Measurements from ENCODE around the gene KIF18A. TPM values are rescaled to one million over a fixed set of nuclear protein-coding genes. Genes with fewer than 3 reads are reported as not detected.
A peak's percentile ranks its signal among the peaks of the same experiment; 100 is the strongest.

KIF18A gene
- total RNA-seq, 1 donor from 2014 or later = 4.2 TPM

DNA sequence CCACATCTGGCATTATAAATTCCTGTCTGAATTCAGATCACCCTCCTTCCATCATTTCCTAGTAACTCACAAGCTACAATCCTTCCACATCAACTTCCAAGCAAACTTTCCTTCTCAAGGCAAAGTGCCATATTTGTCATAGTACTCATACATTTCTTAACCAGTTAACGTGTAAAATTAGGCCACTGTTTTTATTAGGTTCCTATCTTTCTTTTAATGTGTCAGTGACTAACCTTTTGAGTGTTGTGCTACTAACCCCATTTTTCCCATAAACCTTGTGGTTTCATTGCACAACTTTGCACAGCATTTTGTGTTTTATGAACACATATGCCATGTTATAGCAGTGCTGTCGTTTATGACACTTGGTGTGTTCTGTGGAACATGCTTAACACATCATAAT is 90.1 kb downstream of the KIF18A start:
- TF ChIP-seq, protein P1, sequence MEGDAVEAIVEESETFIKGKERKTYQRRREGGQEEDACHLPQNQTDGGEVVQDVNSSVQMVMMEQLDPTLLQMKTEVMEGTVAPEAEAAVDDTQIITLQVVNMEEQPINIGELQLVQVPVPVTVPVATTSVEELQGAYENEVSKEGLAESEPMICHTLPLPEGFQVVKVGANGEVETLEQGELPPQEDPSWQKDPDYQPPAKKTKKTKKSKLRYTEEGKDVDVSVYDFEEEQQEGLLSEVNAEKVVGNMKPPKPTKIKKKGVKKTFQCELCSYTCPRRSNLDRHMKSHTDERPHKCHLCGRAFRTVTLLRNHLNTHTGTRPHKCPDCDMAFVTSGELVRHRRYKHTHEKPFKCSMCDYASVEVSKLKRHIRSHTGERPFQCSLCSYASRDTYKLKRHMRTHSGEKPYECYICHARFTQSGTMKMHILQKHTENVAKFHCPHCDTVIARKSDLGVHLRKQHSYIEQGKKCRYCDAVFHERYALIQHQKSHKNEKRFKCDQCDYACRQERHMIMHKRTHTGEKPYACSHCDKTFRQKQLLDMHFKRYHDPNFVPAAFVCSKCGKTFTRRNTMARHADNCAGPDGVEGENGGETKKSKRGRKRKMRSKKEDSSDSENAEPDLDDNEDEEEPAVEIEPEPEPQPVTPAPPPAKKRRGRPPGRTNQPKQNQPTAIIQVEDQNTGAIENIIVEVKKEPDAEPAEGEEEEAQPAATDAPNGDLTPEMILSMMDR (IDR thresholded peaks at IDR 0.05) = no peak
- no peak for DNase-seq (ENCODE audit: extremely low spot score, unreplicated experiment)
- no peaks in the 10 kb centered on the region for H3K27me3 Mint-ChIP-seq (ENCODE audit: unreplicated experiment)
- no peak overlapping the region for H3K27ac Mint-ChIP-seq (ENCODE audit: unreplicated experiment)
- no peaks in the 10 kb centered on the region for H3K36me3 Mint-ChIP-seq (ENCODE audit: unreplicated experiment)
- no peaks in the 10 kb centered on the region for H3K9me3 Mint-ChIP-seq (ENCODE audit: unreplicated experiment)
- H3K4me1 Mint-ChIP-seq (ENCODE audit: unreplicated experiment) = no peaks in the 10 kb centered on the region
- no peak overlapping the region for H3K4me3 Mint-ChIP-seq (ENCODE audit: unreplicated experiment)

DNA sequence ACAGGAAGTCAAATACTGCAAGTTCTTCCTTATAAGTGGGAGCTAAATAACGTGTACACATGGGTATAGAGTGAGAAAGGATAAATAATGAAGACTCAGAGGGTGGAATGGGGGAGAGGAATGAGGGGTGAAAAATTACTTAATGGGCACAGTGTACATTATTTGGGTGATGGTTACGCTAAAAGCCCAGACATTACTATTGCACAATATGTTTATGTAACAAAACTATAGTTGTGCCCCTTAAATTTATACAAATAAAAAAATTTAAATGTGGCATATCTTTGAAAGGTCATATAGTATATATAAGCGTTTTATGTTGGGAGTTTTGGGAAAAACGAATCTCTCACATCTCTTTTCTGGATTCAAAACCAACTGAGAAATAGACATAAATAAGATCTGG is 96.1 kb downstream of the KIF18A start:
- Mint-ChIP-seq H3K9me3 (ENCODE audit: unreplicated experiment) (no peaks in the 10 kb centered on the region), H3K4me3 (ENCODE audit: unreplicated experiment) (no peak overlapping the region), H3K27ac (ENCODE audit: unreplicated experiment) (no peak overlapping the region), H3K27me3 (ENCODE audit: unreplicated experiment) (no peaks in the 10 kb centered on the region), H3K4me1 (ENCODE audit: unreplicated experiment) (peaks cover 13% of the 10 kb centered on the region), H3K36me3 (ENCODE audit: unreplicated experiment) (no peaks in the 10 kb centered on the region)
- no peak for DNase-seq (ENCODE audit: extremely low spot score, unreplicated experiment)
- TF ChIP-seq, protein P1 (IDR thresholded peaks at IDR 0.05) = no peak

DNA sequence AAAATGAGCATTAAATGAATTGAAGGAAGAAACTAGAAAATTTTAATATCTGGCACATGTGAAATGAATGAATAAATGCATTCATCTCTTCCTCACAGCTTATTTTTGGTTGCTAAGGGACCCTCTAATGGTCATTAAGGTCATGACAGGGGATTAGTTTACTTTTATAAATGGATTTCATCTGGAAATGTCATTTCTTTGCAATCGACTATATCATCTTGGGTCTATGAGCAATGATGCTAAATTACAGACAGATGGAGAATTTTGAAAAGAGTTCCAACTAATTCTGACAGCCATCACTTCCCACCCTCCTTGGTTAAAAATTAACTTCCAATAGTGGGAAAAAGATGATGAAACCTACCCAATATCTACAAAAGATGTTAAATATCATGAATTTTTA is 98.0 kb downstream of the KIF18A start:
- no peak for DNase-seq (ENCODE audit: extremely low spot score, unreplicated experiment)
- TF ChIP-seq, protein P1 (IDR thresholded peaks at IDR 0.05) = no peak
- Mint-ChIP-seq H3K36me3 (ENCODE audit: unreplicated experiment) (no peaks in the 10 kb centered on the region), H3K4me3 (ENCODE audit: unreplicated experiment) (no peak overlapping the region), H3K4me1 (ENCODE audit: unreplicated experiment) (peaks cover 13% of the 10 kb centered on the region), H3K9me3 (ENCODE audit: unreplicated experiment) (no peaks in the 10 kb centered on the region), H3K27me3 (ENCODE audit: unreplicated experiment) (no peaks in the 10 kb centered on the region), H3K27ac (ENCODE audit: unreplicated experiment) (peak overlapping the region; percentile 54)

DNA sequence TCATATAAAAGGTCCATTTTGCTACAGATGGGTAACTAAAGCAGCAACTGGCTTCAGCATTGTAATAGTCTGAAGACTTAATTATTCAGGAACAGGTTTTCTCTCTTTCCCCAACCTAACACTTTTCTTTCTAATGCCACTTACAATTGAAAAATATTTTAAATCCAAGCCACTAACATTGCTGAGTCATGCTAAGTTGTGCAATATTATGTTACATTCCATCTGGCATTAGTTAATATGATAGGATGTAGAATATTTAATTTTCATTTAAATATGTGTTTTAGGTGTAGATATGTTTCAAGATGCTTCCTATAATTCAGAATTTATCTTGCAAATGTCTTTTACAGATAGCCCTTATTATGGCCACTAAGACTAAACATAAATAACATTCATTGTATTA is 98.6 kb downstream of the KIF18A start:
- Mint-ChIP-seq H3K27me3 (ENCODE audit: unreplicated experiment) (no peaks in the 10 kb centered on the region), H3K9me3 (ENCODE audit: unreplicated experiment) (no peaks in the 10 kb centered on the region), H3K36me3 (ENCODE audit: unreplicated experiment) (peaks cover 1% of the 10 kb centered on the region), H3K27ac (ENCODE audit: unreplicated experiment) (peak overlapping the region; percentile 25), H3K4me1 (ENCODE audit: unreplicated experiment) (peaks cover 13% of the 10 kb centered on the region), H3K4me3 (ENCODE audit: unreplicated experiment) (no peak overlapping the region)
- TF ChIP-seq, protein P1 (IDR thresholded peaks at IDR 0.05) = no peak
- DNase-seq (ENCODE audit: extremely low spot score, unreplicated experiment) = no peak

DNA sequence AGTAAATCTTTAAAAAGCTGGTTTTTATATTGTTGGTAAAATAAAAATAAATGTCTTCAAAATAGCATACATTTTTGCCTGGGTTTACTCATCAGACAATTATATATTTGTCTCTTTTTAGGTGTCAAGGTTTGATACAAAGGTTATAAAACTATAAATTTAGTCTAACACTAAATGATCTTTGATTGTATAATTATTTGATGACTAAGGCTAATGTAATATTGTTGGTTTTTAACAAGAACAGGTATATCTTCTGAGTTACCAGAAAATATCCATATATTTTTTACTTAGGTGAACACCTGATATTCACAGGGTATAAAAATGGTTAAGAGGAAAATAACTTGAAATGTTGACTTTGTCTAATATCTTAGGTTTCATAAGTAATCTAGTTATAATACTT is 104.3 kb downstream of the KIF18A start:
- Mint-ChIP-seq H3K36me3 (ENCODE audit: unreplicated experiment) (peaks cover 22% of the 10 kb centered on the region), H3K4me1 (ENCODE audit: unreplicated experiment) (no peaks in the 10 kb centered on the region), H3K27ac (ENCODE audit: unreplicated experiment) (no peak overlapping the region), H3K9me3 (ENCODE audit: unreplicated experiment) (peaks cover 13% of the 10 kb centered on the region), H3K4me3 (ENCODE audit: unreplicated experiment) (no peak overlapping the region), H3K27me3 (ENCODE audit: unreplicated experiment) (no peaks in the 10 kb centered on the region)
- DNase-seq (ENCODE audit: extremely low spot score, unreplicated experiment) = no peak
- TF ChIP-seq, protein P1 (IDR thresholded peaks at IDR 0.05) = no peak
